ENCODE results near the gene LRRFIP1.

Gene LRRFIP1

DNA sequence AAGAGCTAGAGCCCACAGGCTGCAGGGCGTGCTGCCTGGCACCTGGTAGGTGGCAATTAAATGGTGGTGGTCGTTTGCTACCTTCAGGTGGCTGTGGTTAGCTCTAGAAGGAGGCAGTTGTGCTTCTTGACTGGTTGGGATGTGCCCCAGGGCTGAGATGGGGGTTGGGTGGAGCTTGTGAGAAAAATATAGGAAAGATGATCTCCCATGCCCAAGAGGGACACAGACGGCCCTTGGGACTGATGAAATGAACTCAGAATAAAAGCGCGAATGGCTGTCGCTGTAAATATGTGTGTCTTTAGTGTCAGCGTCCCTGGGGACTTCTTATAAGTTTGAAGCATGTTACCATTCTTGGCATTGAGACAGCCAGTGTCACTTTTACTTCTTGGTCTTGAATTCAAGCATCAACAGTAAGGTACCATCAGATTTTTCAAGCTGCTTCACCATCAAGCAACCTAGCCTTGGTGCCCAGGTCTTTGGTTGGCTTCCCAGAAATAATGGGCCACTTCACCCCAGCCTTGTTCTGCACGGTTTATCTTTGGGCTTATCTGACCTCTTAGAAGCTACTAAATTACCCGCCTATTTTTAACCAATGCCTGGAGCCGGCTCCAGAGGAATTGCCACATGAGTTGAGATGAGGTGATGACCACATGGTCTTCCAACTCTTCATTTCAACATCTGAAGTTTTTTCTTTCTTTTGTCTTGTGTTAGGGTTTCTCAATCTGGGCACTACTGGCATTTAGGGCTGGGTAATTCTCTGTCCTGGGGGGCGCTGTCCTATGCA, 11.9 kb downstream of the LRRFIP1 start:
- no peak for DNase-seq (ENCODE audit: low read depth in 2 of 2)

- no peak for DNase-seq (ENCODE audit: low read depth in 2 of 2)
Measured at GRCh38 chr2:237639836-237640220, 12.4 kb downstream of the LRRFIP1 start.

GRCh38 chr2:237640493-237640998, 13.2 kb downstream of the LRRFIP1 start:
- no peak for DNase-seq (ENCODE audit: low read depth in 2 of 2)

DNA sequence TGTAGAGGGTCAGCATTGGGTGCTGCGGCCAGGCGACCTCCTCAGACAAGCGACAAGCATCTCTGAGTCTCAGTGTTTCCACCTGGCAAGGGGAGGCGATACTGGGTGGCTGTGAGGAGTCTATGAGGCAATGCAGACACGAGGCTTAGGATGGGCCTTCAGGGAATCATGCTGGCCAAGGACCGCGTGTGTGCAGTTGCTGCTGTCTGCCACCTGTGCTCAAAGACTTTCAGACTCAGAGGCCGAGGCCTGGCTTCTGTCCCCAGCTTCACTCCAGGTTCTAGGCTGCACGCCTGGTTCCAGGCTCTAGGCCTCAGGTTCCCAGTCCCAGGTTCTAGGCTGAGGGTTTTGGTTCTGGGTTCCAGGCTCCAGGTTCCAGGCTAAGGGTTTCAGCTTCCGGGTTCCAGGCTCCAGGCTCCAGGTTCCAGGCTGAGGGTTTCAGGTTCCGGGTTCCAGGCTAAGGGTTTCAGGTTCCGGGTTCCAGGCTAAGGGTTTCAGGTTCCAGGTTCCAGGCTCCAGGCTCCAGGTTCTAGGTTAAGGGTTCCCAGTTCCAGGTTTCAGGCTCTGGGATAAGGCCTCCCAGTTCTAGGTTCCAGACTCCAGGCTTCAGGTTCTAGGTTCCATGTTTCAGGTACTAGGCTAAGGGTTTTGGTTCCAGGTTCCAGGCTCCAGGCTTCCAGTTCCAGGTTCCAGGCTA, 14.8 kb downstream of the LRRFIP1 start:
- DNase-seq (ENCODE audit: low read depth in 2 of 2): no peak

DNA sequence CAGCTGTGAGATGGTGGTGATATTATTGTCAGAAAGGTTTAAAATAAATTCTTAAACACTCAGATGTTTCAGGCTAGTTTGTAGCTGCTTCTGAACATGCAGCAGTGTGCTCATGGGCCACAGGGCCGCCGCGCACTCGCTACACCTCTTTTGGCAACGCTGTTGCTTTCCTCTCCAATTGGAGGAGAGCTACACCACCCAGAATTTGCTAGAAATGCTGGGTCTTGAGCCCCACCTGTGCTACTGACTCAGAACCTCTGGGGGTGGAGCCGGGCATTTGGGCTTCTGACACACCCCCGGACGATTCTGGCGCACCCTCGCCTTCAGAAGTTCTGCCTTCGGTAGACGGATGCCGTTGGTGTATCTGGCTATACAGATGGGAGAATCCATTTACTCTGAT, 15.7 kb downstream of the LRRFIP1 start:
- no peak for DNase-seq (ENCODE audit: low read depth in 2 of 2)

- no peak for DNase-seq (ENCODE audit: low read depth in 2 of 2)
Measured at GRCh38 chr2:237643582-237644380, 16.4 kb downstream of the LRRFIP1 start.

DNA sequence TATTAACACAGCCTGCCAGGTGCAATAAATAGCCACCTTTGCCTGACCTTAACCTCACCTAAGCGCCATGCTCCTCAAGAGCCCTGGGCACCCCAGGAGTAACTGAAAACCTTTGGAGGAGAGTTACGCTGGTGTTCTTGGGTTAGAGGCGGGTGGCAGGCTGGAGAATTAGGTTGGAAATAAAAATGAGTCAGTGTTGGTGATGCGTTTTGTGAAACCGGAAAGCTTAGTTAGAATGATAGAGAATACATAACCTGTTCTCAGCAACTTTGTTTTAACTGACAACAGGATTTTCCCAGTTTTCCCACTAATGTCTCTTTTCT, 17.0 kb downstream of the LRRFIP1 start:
- no peak for DNase-seq (ENCODE audit: low read depth in 2 of 2)

- DNase-seq (ENCODE audit: low read depth in 2 of 2): no peak
Measured at GRCh38 chr2:237645261-237645660, 17.9 kb downstream of the LRRFIP1 start.

DNA sequence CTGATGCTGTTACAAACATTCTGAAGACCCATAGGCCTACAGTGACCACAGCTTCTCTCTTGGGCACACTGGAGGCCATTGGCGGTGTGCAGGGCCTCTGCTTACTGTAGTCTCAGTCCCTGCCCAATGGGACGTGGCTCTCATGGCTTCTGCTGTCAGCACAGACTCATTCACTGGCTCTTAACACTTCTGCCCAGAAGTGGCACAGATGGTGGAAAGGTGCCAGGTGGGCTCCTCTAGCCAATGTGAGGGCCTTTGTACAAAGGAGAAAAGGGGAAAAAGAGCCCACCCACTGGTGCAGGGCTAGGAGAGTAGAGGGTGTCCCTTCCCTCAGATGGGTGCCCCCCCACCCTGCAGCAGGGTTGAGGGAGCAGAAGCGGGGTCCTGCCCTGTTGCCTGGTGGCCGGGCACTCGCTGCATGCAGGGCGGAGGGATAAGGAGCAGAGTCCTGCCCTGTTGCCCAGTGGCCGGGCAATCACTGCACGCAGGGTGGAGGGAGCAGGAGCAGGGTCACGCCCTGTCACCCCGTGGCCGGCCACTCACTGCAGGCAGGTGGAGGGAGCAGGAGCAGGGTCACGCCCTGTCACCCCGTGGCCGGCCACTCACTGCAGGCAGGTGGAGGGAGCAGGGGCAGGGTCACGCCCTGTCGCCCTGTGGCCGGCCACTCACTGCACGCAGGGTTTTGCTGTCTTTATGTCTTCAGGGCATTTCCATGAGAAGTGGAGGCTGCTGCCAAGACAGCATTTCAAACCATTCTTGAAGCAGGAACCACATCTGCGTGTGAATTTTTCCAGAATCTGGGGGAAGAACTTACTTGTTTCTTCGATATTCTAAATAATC, 20.0 kb downstream of the LRRFIP1 start:
- DNase-seq (ENCODE audit: low read depth in 2 of 2): no peak

DNA sequence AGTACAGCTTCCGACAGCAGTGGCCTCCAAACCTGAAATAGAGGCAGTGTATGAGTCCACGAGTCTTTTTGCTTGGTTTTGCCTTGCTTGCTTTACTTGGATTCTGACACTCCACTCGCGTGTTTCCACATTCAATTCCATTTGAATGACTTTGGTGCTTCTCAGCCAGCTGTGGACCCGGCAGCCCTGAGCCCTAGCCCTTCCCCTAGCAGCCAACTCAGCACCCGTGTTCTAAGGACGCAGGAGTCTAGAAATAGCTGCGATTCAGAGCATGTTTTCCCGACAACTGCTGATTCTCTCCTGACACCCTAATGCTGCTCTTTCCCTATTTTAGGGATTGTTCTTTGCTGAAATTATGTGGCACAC, 20.6 kb downstream of the LRRFIP1 start:
- no peak for DNase-seq (ENCODE audit: low read depth in 2 of 2)

- no peak for DNase-seq (ENCODE audit: low read depth in 2 of 2)
Measured at GRCh38 chr2:237649541-237650454, 22.4 kb downstream of the LRRFIP1 start.

DNA sequence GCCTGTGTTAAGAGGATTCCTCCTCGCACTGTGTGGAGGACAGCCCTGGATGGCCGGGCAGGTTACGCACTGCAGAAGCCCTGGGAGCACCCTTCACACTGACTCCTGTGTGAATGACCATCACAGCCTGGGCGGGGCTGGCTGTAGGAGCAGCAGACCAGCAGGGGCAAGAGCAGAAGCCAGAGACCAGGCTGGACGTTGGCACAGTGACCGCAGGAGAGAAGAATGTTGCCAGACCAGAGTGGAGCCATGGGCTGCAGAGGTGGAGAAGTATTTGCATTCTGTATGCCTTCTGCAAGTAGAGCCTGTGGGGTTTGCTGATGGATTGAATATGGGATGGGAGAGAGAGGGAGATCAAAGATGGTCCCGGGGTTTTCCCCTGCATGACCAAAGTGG, 23.1 kb downstream of the LRRFIP1 start:
- DNase-seq (ENCODE audit: low read depth in 2 of 2): no peak

DNA sequence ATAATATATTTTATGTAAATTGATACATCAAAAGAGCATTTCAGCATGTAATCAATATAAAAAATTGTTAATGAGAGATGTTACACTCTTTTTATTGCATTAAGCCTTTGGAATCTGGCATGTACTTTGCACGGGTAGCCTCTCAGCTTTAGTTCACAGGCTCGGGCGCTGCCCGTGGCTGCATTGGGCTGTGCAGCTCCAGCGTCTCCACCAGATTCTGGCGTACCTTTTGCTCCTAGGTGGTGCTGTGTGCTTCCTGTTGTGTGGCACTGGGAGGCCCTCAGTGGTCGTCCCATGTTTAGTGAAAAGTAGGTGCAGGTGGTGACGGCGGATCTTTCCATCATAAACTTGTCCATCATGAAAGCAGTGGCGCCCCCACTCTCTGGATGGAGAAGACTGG, 24.4 kb downstream of the LRRFIP1 start:
- DNase-seq (ENCODE audit: low read depth in 2 of 2): no peak

DNA sequence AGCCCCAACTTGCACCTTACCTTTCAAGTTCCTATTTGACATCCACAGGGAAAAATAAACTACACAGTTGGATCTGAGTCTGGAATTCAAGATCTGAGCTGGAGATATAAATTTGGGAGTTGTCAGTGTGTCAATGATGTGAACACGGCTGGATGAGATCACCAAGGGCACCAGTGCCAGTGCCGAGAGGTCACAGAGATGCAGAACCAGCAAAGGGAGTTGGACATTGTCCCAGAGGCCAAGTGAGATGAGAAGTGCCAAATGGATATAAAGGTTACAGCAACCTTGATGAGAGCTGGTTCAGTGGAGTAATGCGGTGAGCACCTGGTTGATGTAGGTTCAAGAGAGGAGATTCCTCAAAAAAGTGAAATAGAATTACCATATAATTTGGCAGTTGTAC, 24.8 kb downstream of the LRRFIP1 start:
- DNase-seq (ENCODE audit: low read depth in 2 of 2): no peak

DNA sequence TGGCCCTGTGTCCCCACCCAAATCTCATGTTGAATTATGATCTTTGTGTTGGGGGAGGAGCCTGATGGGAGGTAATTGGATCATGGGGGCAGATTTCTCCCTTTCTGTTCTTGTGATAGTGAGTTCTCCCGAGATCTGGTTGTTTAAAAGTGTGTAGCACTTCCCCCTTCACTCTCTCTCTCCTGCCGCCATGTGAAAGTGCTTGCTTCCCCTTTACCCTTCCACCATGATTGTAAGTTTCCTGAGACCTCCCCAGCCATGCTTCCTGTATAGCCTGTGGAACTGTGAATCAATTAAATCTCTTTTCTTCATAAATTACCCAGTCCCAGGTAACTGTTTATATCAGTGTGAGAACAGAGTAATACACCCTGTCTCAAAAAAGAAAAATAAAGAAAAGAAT, 25.5 kb downstream of the LRRFIP1 start:
- no peak for DNase-seq (ENCODE audit: low read depth in 2 of 2)

- no peak for DNase-seq (ENCODE audit: low read depth in 2 of 2)
Measured at GRCh38 chr2:237653776-237654558, 26.6 kb downstream of the LRRFIP1 start.

GRCh38 chr2:237657063-237657462, 29.7 kb downstream of the LRRFIP1 start:
- DNase-seq (ENCODE audit: low read depth in 2 of 2): no peak

- DNase-seq (ENCODE audit: low read depth in 2 of 2): no peak
Measured at GRCh38 chr2:237660381-237660900, 33.1 kb downstream of the LRRFIP1 start.

DNA sequence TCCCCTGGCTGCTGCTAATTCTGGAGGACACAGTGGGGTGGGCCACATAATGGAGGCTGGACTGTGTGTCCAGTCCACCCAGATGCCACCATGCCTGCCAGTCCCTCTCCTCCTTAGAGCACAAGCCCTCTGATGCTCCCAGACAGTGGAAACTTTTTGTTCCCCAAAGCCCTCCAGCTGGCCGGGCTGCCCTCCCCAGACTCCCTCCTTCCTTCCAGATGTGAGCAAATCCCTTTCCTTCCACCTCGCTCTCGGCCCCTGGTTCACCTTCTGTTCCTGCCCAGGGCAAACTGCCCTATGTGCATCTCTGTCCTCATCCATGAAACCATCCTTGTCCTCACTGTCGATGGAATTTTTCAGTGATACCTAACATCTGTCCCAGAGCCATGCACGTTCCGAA, 33.9 kb downstream of the LRRFIP1 start:
- no peak for DNase-seq (ENCODE audit: low read depth in 2 of 2)
